Measurements from ENCODE around the gene OTOF. TPM values are rescaled to one million over a fixed set of nuclear protein-coding genes. Genes with fewer than 3 reads are reported as not detected.

The OTOF gene
- total and polyA plus RNA-seq, 2 of the 13 experiments (the other 11 are each of a cell fraction or from before 2014, with no cell fraction given) = 0.04 TPM; not detected in 1

DNA sequence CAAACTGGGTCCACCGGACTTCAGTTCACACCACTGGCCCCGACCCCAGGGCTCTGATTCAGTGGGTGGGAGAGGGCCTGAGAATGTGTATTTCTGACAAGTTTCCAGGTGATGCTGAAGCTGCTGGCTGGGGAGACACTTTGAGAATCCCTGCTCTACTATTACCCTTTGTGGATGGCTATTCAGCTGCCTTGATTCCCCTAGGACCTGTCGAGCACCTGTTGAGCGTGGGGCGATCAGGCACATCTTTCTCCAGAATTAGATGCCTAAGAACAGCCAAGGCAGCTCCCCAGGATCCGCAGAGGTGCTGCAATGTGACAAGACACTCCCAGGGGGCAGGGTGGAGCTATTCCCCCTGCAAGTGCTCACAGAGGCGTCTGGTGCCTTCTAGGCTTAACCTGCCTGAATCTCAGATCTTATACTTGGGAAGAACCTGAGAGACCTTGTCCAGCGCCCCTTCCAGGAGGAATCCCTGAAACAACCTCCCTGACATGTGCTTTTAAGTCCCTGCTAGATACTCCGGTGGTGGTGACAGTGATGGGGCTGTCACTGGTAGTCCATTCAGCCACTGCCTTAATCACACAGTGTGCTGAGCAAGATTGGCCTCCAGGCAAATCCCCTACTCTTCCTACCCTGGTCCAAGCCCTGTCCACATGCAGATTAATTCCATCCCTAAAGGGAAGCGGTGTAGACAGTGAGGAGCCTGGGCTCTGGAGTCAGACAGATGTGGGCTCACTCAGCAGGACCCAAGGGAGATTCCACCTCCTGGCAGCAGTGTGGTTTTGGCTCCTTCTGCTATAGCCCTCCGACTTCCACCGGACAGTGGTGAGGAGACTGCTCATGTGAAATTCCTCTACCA is 43.4 kb upstream of the OTOF start (continued):
- TF ChIP-seq, protein P1, sequence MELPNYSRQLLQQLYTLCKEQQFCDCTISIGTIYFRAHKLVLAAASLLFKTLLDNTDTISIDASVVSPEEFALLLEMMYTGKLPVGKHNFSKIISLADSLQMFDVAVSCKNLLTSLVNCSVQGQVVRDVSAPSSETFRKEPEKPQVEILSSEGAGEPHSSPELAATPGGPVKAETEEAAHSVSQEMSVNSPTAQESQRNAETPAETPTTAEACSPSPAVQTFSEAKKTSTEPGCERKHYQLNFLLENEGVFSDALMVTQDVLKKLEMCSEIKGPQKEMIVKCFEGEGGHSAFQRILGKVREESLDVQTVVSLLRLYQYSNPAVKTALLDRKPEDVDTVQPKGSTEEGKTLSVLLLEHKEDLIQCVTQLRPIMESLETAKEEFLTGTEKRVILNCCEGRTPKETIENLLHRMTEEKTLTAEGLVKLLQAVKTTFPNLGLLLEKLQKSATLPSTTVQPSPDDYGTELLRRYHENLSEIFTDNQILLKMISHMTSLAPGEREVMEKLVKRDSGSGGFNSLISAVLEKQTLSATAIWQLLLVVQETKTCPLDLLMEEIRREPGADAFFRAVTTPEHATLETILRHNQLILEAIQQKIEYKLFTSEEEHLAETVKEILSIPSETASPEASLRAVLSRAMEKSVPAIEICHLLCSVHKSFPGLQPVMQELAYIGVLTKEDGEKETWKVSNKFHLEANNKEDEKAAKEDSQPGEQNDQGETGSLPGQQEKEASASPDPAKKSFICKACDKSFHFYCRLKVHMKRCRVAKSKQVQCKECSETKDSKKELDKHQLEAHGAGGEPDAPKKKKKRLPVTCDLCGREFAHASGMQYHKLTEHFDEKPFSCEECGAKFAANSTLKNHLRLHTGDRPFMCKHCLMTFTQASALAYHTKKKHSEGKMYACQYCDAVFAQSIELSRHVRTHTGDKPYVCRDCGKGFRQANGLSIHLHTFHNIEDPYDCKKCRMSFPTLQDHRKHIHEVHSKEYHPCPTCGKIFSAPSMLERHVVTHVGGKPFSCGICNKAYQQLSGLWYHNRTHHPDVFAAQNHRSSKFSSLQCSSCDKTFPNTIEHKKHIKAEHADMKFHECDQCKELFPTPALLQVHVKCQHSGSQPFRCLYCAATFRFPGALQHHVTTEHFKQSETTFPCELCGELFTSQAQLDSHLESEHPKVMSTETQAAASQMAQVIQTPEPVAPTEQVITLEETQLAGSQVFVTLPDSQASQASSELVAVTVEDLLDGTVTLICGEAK (IDR thresholded peaks at IDR 0.05) = no peak
- TF ChIP-seq, protein P1 (CRISPR knock-in tag; IDR thresholded peaks at IDR 0.05) = no peak
- TF ChIP-seq, protein P2, sequence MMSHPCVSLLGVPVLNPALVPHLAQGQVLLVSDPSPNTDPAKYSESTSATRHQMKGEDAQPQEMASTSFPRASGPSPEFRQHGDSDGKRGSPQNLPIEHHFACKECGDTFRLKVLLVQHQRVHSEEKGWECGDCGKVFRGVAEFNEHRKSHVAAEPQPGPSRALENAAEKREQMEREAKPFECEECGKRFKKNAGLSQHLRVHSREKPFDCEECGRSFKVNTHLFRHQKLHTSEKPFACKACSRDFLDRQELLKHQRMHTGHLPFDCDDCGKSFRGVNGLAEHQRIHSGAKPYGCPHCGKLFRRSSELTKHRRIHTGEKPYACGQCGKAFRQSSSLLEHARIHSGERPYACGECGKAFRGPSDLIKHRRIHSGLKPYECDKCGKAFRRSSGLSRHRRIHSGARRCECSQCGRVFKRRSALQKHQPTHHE (CRISPR knock-in tag; IDR thresholded peaks at IDR 0.05; ENCODE audit: borderline replicate concordance) = no peak
- TF ChIP-seq ARNTL (CRISPR knock-in tag; IDR thresholded peaks at IDR 0.05) = no peak
- TF ChIP-seq SNAI1 (CRISPR knock-in tag; IDR thresholded peaks at IDR 0.05; ENCODE audit: borderline replicate concordance) = no peak

All from HepG2 (cell line).